Astrocyte of the hippocampus (primary cell): ENCODE results near the gene DUSP10.

ENCODE experiments used
- DNase-seq: peaks from one replicate; pipeline ENCODE4 v3.0.0; 2011; ENCODE audit warnings: low read depth, low spot score

Gene DUSP10

GRCh38 chr1:221765527-221765926, 23.6 kb upstream of the DUSP10 start:
- DNase-seq, result no peak

GRCh38 chr1:221762121-221762520, 20.2 kb upstream of the DUSP10 start:
- DNase-seq, result no peak

- DNase-seq, result no peak
These were observed 19.6 kb upstream of the DUSP10 start for GRCh38 chr1:221761354-221762002.

GRCh38 chr1:221760911-221761310, 19.0 kb upstream of the DUSP10 start:
- DNase-seq, result no peak

- peak; percentile 64 for DNase-seq
These were observed 17.5 kb upstream of the DUSP10 start for GRCh38 chr1:221759436-221759835.

GRCh38 chr1:221758455-221758854, 16.6 kb upstream of the DUSP10 start:
- no peak for DNase-seq

- DNase-seq, result no peak
These were observed 15.1 kb upstream of the DUSP10 start for GRCh38 chr1:221756830-221757551.

GRCh38 chr1:221753828-221754188, 11.9 kb upstream of the DUSP10 start:
- no peak for DNase-seq

GRCh38 chr1:221751226-221751887, 9.5 kb upstream of the DUSP10 start:
- no peak for DNase-seq

GRCh38 chr1:221748981-221749380, 7.1 kb upstream of the DUSP10 start:
- no peak for DNase-seq

GRCh38 chr1:221747839-221748238, 6.0 kb upstream of the DUSP10 start:
- no peak for DNase-seq

- DNase-seq, result peak; percentile 75
These were observed 1.7 kb upstream of the DUSP10 start for GRCh38 chr1:221743416-221744208.

- peak; percentile 83 for DNase-seq
These were observed 896 bp upstream of the DUSP10 start for GRCh38 chr1:221742555-221743415.

- DNase-seq, result peak; percentile 70
These were observed 741 bp downstream of the DUSP10 start for GRCh38 chr1:221740993-221741702.

- DNase-seq, result peak; percentile 35
These were observed 1.4 kb downstream of the DUSP10 start for GRCh38 chr1:221740369-221740992.

GRCh38 chr1:221739677-221740025, 2.2 kb downstream of the DUSP10 start:
- DNase-seq, result no peak

GRCh38 chr1:221739018-221739676, 2.7 kb downstream of the DUSP10 start:
- no peak for DNase-seq

- DNase-seq, result no peak
These were observed 5.2 kb downstream of the DUSP10 start for GRCh38 chr1:221736714-221737113.

- DNase-seq, result no peak
These were observed 5.9 kb downstream of the DUSP10 start for GRCh38 chr1:221735999-221736398.

GRCh38 chr1:221734187-221734586, 7.7 kb downstream of the DUSP10 start:
- no peak for DNase-seq
